ENCODE data around the gene GRIK5. TPM values are rescaled to one million over a fixed set of nuclear protein-coding genes. Genes with fewer than 3 reads are reported as not detected.
A peak's percentile ranks its signal among the peaks of the same experiment; 100 is the strongest.

The GRIK5 gene
- total RNA-seq, 1 experiment from 2014 or later: 43.1 TPM

GRCh38 chr19:41967054-41967783 is 102.8 kb downstream of the GRIK5 start:
- no peak overlapping the region for H4K8ac ChIP-seq (replicated peaks; ENCODE audit: insufficient read length, low read depth, low read length)
- no peak overlapping the region for H3K23ac ChIP-seq (ENCODE audit: insufficient read length, low read depth, low read length)
- no CpG with 5 or more reads among the region's 26 CpGs for WGBS (ENCODE audit: extremely low coverage, insufficient read length, low lambda C conversion rate)
- Mint-ChIP-seq H3K27ac (peak overlapping the region in 1 of 3 experiments; percentile 34; a peak in 1 of 7 replicates), H3K36me3 (ENCODE audit: insufficient read depth in 1 of 3, low read depth in 3 of 3) (peaks cover 0 to 18% (median 7%) of the 10 kb centered on the region in 3 experiments; a peak in 3 of 7 replicates), H3K4me3 (no peak overlapping the region), H3K4me1 (peaks cover 0 to 4% of the 10 kb centered on the region in 2 experiments; a peak in 2 of 4 replicates), H3K27me3 (ENCODE audit: low read depth) (no peaks in the 10 kb centered on the region; the same call in none of the 2 replicates), H3K9me3 (no peaks in the 10 kb centered on the region)
- no peak overlapping the region for H3K9ac ChIP-seq (ENCODE audit: extremely low read depth, insufficient read length, low read length)
- no peaks in the 10 kb centered on the region for H3K9me3 ChIP-seq (ENCODE audit: control insufficient read depth, low read depth, low read length)
- no peak overlapping the region for H2AK5ac ChIP-seq (ENCODE audit: insufficient read length, low read length)
- no peak overlapping the region for H2BK5ac ChIP-seq (ENCODE audit: insufficient read length, low read length)
- H3K14ac ChIP-seq (ENCODE audit: insufficient read depth, low read length): no peak overlapping the region
- H3K79me1 ChIP-seq (ENCODE audit: insufficient read depth, low read depth, low read length, poor library complexity, severe bottlenecking): no peaks in the 10 kb centered on the region
- no peak overlapping the region for H3K4me2 ChIP-seq (ENCODE audit: insufficient read depth, insufficient read length, low read length)
- no peak overlapping the region for H2BK120ac ChIP-seq (ENCODE audit: low read depth, low read length, poor library complexity, severe bottlenecking)
- H2AFZ ChIP-seq (ENCODE audit: low read length): no peak overlapping the region
- H3K56ac ChIP-seq (ENCODE audit: insufficient read length, low read depth, low read length): no peak overlapping the region
- no peak overlapping the region for H4K5ac ChIP-seq (ENCODE audit: insufficient read length, low read depth, low read length)
- no peak overlapping the region for H4K91ac ChIP-seq (ENCODE audit: insufficient read length, low read depth, low read length)
- no peak overlapping the region for H2BK20ac ChIP-seq (ENCODE audit: low read depth, low read length, poor library complexity, severe bottlenecking)
- no peak for TF ChIP-seq CTCF (conservative IDR thresholded peaks at IDR 0.05)
- H2BK12ac ChIP-seq (ENCODE audit: insufficient read length, low read depth, low read length): no peak overlapping the region
- H2BK15ac ChIP-seq (ENCODE audit: low read depth, low read length): no peak overlapping the region
- H3K4me1 ChIP-seq (ENCODE audit: insufficient read depth, low read length): no peaks in the 10 kb centered on the region
- H3K23me2 ChIP-seq (ENCODE audit: insufficient read length, low read depth, low read length, poor library complexity, severe bottlenecking): no peaks in the 10 kb centered on the region
- no peak overlapping the region for H3K27ac ChIP-seq (ENCODE audit: insufficient read length, low read depth, low read length)
- H4K20me1 ChIP-seq (ENCODE audit: control insufficient read depth, insufficient read depth, insufficient read length): no peaks in the 10 kb centered on the region
- H3K4ac ChIP-seq (ENCODE audit: low read depth, low read length): no peak overlapping the region
- no peak for DNase-seq
- H3K18ac ChIP-seq (ENCODE audit: insufficient read length, low read depth, low read length): no peak overlapping the region
- H3K79me2 ChIP-seq (ENCODE audit: insufficient read depth, low read length): no peaks in the 10 kb centered on the region
- no peaks in the 10 kb centered on the region for H3K27me3 ChIP-seq (ENCODE audit: insufficient read depth, low read length)
- H3T11ph ChIP-seq (ENCODE audit: low read length): no peak overlapping the region

Measured in H9 (cell line).